AG04450 (cell line): ENCODE measurements around the gene PEX3. TPM values are rescaled to one million over a fixed set of nuclear protein-coding genes. Genes with fewer than 3 reads are reported as not detected.

Experiments used
- CTCF ChIA-PET: fragments of 300-600, 350-600 bp; formaldehyde crosslinking; extraction: SDS; loops from one replicate; lab custom pipeline; 2022; ENCODE audit warnings: antibody characterized with exemption, inconsistent platforms; lab: Charles Lee
- POLR2A ChIA-PET: fragments of 350-600 bp; formaldehyde crosslinking; extraction: SDS; loops from one replicate; lab custom pipeline; 2021; ENCODE audit warnings: antibody characterized with exemption, inconsistent platforms; lab: Yijun Ruan, JAX
- DNase-seq: peaks from one replicate; pipeline ENCODE4 v3.0.0-alpha.2; 2011; ENCODE audit warnings: low read depth, low spot score
- H3K27ac ChIP-seq: one replicate; pipeline ENCODE4 v1.5.1; 2012; ENCODE audit warnings: low read depth, low read length, control low read depth
- H3K27me3 ChIP-seq: one replicate; pipeline ENCODE4 v1.6.0; 2012; ENCODE audit warnings: low read length; ENCODE audit not compliant: control insufficient read depth, insufficient read depth
- H3K4me3 ChIP-seq: 2 replicates; pipeline ENCODE4 v1.5.1; 2011; ENCODE audit warnings: mild to moderate bottlenecking, low read depth, low read length, control low read depth
- H3K9me3 ChIP-seq: 2 replicates; pipeline ENCODE4 v1.5.1; 2012; ENCODE audit warnings: low read length; ENCODE audit not compliant: control insufficient read depth, insufficient read depth
- CTCF ChIP-seq: IDR thresholded peaks from 2 replicates; pipeline ENCODE4 v1.5.1; 2011; ENCODE audit warnings: low read depth, low read length, control low read depth, inconsistent platforms
- polyA plus RNA-seq: library from polyadenylated mRNA; depleted of rRNA; stranded (reverse); fragments of >200 nt; gene quantifications from 2 replicates; pipeline ENCODE4 v1.2.3, GENCODE V29; 2011

The PEX3 gene
- polyA plus RNA-seq, 1 experiment: 30.9 TPM

- H3K9me3 ChIP-seq: no peaks in the 10 kb centered on the region
- H3K27ac ChIP-seq: no peak overlapping the region
- no peak overlapping the region for H3K4me3 ChIP-seq
- no peak for DNase-seq
- CTCF ChIA-PET: interaction anchor here (0.6 to 3.8 kb wide), 3 partner anchors 12 to 879 kb away, joined by 3 to 19 read pairs (median 3); no protein-coding TSS in a partner anchor
- H3K27me3 ChIP-seq: no peaks in the 10 kb centered on the region
- POLR2A ChIA-PET: no interaction called here
- TF ChIP-seq CTCF: no peak
Observed at GRCh38 chr6:143414769-143415168, 35.8 kb upstream of the PEX3 start.

GRCh38 chr6:143419526-143419925 lies 31.1 kb upstream of the PEX3 start:
- TF ChIP-seq CTCF: no peak

DNA sequence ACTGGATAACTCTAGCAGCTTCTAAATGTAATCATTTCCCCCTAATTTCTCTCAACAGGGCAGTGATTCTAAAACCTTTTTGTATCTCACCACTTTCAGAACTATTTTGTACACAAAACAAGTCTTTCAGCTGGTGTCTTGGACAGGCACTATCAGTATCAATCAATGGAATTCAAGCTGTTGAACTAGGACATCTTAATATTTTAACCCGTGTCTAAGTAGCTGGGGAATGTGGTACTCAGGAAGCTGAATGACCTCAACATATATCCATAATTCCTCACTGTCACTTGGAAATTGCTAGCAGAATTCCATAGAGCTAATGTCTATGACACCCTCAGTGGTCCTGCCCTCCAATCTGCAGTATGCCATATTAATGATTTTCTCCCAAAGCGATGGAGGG lies 24.6 kb upstream of the PEX3 start:
- Histone ChIP-seq H3K27me3 (no peaks in the 10 kb centered on the region), H3K27ac (no peak overlapping the region), H3K9me3 (no peaks in the 10 kb centered on the region), H3K4me3 (no peak overlapping the region)
- ChIA-PET CTCF (interaction anchor here (0.7 to 5.7 kb wide), 9 partner anchors 10 to 951 kb away, joined by 3 to 70 read pairs (median 12); no protein-coding TSS in a partner anchor), POLR2A (interaction anchor here (0.6 kb wide), 1 partner anchor 16 kb away, joined by 3 read pairs; no protein-coding TSS in a partner anchor)
- TF ChIP-seq CTCF: no peak
- DNase-seq: no peak

More at GRCh38 chr6:143419526-143419925, 31.1 kb upstream of the PEX3 start:
- H3K4me3 ChIP-seq: no peak overlapping the region
- no peaks in the 10 kb centered on the region for H3K27me3 ChIP-seq
- no peaks in the 10 kb centered on the region for H3K9me3 ChIP-seq
- H3K27ac ChIP-seq: no peak overlapping the region
- ChIA-PET POLR2A (no interaction called here), CTCF (no interaction called here)
- no peak for DNase-seq

DNA sequence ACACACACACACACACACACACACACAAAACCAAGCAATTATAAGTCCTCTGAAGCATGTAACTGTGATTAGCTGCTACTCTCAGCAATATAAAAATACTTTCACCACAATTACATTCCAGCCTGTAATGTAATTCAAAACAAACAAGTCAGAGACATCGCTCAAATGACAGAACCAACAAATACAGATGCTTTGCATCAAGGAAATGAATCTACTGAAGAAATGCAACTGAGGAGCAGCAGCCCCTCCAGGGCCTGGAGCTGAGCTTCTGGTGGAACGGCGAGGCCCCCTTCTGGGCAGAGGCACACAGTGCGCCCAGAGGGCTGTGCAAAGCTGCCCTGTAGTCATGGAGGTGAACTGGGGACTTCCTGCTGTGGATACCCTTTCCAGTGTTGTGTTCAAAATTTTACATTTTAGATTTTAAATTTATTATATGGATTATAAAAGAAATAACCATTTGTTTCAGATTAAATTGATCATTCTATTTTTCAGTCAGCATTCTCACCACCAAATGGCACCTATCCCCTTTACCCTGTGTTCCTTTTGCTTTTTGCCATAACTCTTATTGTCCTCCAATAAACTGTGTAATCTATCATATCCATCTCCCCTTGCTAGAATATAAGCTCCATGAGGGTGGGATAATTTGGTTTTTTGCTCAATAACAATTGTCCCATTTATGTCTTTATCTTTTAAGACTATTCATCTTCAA lies 23.3 kb upstream of the PEX3 start:
- TF ChIP-seq CTCF: peak; percentile 99
- CTCF ChIA-PET: interaction anchor here (0.6 to 5.7 kb wide), 38 partner anchors 9 to 979 kb away, joined by 3 to 70 read pairs (median 4); no protein-coding TSS in a partner anchor
- Histone ChIP-seq H3K27me3 (no peaks in the 10 kb centered on the region), H3K9me3 (no peaks in the 10 kb centered on the region), H3K4me3 (no peak overlapping the region), H3K27ac (no peak overlapping the region)
- DNase-seq: peak; percentile 79
- POLR2A ChIA-PET: interaction anchor here (0.5 to 1.7 kb wide), 5 partner anchors 23 to 953 kb away, joined by 3 to 6 read pairs (median 3); partner anchors contain the start of genes ADAT2 and PEX3

- H3K9me3 ChIP-seq: no peaks in the 10 kb centered on the region
- no peaks in the 10 kb centered on the region for H3K27me3 ChIP-seq
- H3K27ac ChIP-seq: no peak overlapping the region
- no peak for TF ChIP-seq CTCF
- POLR2A ChIA-PET: no interaction called here
- H3K4me3 ChIP-seq: no peak overlapping the region
- CTCF ChIA-PET: interaction anchor here (5.7 kb wide), 1 partner anchor 955 kb away, joined by 70 read pairs; no protein-coding TSS in a partner anchor
- no peak for DNase-seq
Observed at GRCh38 chr6:143429970-143430369, 20.6 kb upstream of the PEX3 start.
